Testis (tissue), 3 donors: Measurements from ENCODE around the gene NXT1. TPM values are rescaled to one million over a fixed set of nuclear protein-coding genes. Genes with fewer than 3 reads are reported as not detected.

Experiments used
- DNase-seq: peaks from one replicate; pipeline ENCODE4 v3.0.0-alpha.2; 2019
- H3K27ac ChIP-seq, 2 donors: fragments of 200-600 bp; sonication (generic); one replicate each; pipeline ENCODE4 v1.5.1; 2019
- H3K27me3 ChIP-seq: fragments of 200-600 bp; sonication (generic); one replicate; pipeline ENCODE4 v1.5.1; 2019
- H3K36me3 ChIP-seq: fragments of 200-600 bp; sonication (generic); one replicate; pipeline ENCODE4 v1.5.1; 2017; ENCODE audit warnings: low read depth; ENCODE audit errors: missing control alignments
- H3K4me1 ChIP-seq: fragments of 200-600 bp; sonication (generic); one replicate; pipeline ENCODE4 v1.5.1; 2019
- H3K4me3 ChIP-seq, 2 donors: fragments of 200-600 bp; sonication (generic); one replicate each; pipeline ENCODE4 v1.5.1; 2017 to 2019
- H3K9me3 ChIP-seq: fragments of 200-600 bp; sonication (generic); one replicate; pipeline ENCODE4 v1.5.1; 2017
- POLR2A ChIP-seq: fragments of 450-650 bp; IDR thresholded peaks from one replicate; pipeline ENCODE4 v1.6.1; 2017; ENCODE audit warnings: antibody characterized with exemption, mild to moderate bottlenecking, moderate library complexity
- WGBS, 2 donors: methylation state at CpG; one replicate each; pipeline ENCODE4 v1.1.5; 2018; 5-methylcytosine and 5-hydroxymethylcytosine counted together
- intact Hi-C: fragments of 100-400 bp; cut with DNase I; formaldehyde crosslinking; loops from one replicate; pipeline ENCODE4 v1.15.1; 2023; ENCODE audit warnings: low total_unique reads
- polyA plus RNA-seq: library from polyadenylated mRNA; stranded (reverse); fragments of 350-450 nt; fragmentation: Illumina TruSeq; extraction: RNeasy Lipid Tissue Mini Kit (QIAGEN cat#74804); gene quantifications from one replicate; pipeline ENCODE4 v1.2.3, GENCODE V29; 2014; ENCODE audit warnings: low read depth, low replicate concordance; ENCODE audit not compliant: insufficient read depth
- total RNA-seq, 2 donors: library from RNA; depleted of rRNA; stranded (reverse); fragments of >200 nt; gene quantifications; one replicate each; pipeline ENCODE4 v1.2.3, GENCODE V29; 2016
- TF ChIP-seq, protein P1 (sequence below), 3 experiments: fragments of 450-650 bp in 2 of 3; fragments of 200-600 bp in 1 of 3; sonication (generic) in 1 of 3; IDR thresholded peaks; one replicate each; pipeline ENCODE4 v1.5.1; 2016 to 2019; ENCODE audit warnings: antibody characterized with exemption in 3 of 3, mild to moderate bottlenecking in 2 of 3, moderate library complexity in 1 of 3

The NXT1 gene
- total and polyA plus RNA-seq, 3 donors from 2014 or later = 26.3 to 48.0 (median 40.3) TPM

DNA sequence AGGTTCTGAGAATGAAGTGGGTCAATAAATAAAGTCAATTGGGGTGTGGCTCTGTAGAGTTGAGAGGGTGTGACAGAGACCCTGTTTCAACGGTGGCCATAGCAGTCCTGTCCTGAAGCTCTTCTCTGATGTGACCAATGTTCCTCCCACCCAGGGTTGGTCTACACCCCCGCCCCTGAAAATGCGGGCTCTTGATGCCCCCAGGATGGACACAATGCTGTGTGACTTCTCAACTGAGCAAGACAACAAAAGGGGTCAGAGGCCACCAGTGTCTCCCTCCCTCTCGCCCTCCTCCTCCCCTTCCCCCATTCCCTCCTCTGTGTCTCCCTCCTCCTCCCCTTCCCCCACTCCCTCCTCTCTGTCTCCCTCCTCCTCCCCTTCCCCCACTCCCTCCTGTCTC is 41.7 kb upstream of the NXT1 start:
- DNase-seq = no peak
- intact Hi-C loops = no loop called here
- Histone ChIP-seq H3K9me3 (no peaks in the 10 kb centered on the region), H3K27ac (no peak overlapping the region), H3K36me3 (no peaks in the 10 kb centered on the region), H3K4me3 (no peak overlapping the region), H3K27me3 (no peaks in the 10 kb centered on the region), H3K4me1 (peaks cover 19% of the 10 kb centered on the region)
- TF ChIP-seq POLR2A = no peak
- TF ChIP-seq, protein P1, sequence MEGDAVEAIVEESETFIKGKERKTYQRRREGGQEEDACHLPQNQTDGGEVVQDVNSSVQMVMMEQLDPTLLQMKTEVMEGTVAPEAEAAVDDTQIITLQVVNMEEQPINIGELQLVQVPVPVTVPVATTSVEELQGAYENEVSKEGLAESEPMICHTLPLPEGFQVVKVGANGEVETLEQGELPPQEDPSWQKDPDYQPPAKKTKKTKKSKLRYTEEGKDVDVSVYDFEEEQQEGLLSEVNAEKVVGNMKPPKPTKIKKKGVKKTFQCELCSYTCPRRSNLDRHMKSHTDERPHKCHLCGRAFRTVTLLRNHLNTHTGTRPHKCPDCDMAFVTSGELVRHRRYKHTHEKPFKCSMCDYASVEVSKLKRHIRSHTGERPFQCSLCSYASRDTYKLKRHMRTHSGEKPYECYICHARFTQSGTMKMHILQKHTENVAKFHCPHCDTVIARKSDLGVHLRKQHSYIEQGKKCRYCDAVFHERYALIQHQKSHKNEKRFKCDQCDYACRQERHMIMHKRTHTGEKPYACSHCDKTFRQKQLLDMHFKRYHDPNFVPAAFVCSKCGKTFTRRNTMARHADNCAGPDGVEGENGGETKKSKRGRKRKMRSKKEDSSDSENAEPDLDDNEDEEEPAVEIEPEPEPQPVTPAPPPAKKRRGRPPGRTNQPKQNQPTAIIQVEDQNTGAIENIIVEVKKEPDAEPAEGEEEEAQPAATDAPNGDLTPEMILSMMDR (IDR thresholded peaks at IDR 0.05) = no peak
- 87 to 90% methylated on average over 4 of the region's 4 CpGs for WGBS, 2 donors

DNA sequence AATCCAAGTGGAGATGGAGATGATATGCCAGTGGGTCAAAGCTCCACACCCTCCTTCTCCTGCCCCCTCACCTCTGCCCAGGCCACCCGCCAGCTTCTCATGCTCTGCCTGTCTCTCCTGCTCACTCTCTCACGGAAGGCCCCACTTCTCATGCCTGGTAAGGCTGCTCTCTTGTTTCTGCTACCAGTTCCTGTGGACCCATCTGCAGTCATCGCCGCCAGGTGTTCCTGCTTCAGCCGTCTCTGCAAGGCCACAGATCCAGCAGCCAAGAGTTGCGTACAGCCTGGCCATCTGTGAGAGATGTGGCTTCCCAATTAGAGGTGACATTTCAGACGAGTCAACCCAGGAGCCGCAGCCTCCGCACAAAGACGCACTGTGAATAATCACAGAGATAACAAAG is 40.8 kb upstream of the NXT1 start:
- WGBS, 2 donors = 86 to 87% methylated on average over 10 of the region's 10 CpGs
- Histone ChIP-seq H3K4me3 (no peak overlapping the region), H3K27ac (no peak overlapping the region), H3K36me3 (no peaks in the 10 kb centered on the region), H3K27me3 (no peaks in the 10 kb centered on the region), H3K9me3 (no peaks in the 10 kb centered on the region), H3K4me1 (peaks cover 27% of the 10 kb centered on the region)
- no peak for DNase-seq
- intact Hi-C loops = no loop called here
- TF ChIP-seq POLR2A = no peak
- TF ChIP-seq, protein P1 (IDR thresholded peaks at IDR 0.05) = no peak

DNA sequence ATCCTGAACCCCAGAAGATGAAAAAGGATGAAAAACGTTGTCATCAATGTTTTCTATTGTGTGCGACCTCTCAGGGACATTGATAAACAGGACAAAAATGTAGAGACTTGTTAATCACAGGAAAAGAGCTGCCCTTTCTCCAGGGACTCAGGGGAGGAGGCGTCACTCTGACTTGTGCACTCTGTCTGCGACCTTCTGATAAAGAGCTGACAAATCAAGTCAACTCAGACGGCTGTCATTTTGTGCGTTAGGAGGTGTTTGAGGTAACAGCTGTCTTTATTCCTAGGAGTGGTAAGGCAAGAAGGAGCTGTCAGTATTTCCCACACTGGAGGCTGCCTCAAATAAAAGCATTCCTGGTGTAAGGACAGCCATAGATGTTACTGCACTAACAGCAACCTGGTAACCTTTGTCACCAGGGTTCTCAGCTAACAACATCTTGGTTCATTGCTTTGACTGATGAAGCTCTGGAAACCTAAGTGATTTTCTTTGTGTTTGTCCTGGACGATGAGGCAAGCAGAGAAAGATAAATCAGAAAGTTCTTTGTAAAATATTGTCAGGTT is 38.6 kb upstream of the NXT1 start:
- 52 to 63% methylated on average over 7 of the region's 7 CpGs for WGBS, 2 donors
- DNase-seq = no peak
- TF ChIP-seq, protein P1 (IDR thresholded peaks at IDR 0.05) = no peak
- no peak for TF ChIP-seq POLR2A
- Histone ChIP-seq H3K27me3 (no peaks in the 10 kb centered on the region), H3K9me3 (no peaks in the 10 kb centered on the region), H3K4me3 (no peak overlapping the region), H3K27ac (peak overlapping the region in 1 of 2 donors; percentile 76), H3K36me3 (no peaks in the 10 kb centered on the region), H3K4me1 (peaks cover 33% of the 10 kb centered on the region)
- intact Hi-C loops = no loop called here

DNA sequence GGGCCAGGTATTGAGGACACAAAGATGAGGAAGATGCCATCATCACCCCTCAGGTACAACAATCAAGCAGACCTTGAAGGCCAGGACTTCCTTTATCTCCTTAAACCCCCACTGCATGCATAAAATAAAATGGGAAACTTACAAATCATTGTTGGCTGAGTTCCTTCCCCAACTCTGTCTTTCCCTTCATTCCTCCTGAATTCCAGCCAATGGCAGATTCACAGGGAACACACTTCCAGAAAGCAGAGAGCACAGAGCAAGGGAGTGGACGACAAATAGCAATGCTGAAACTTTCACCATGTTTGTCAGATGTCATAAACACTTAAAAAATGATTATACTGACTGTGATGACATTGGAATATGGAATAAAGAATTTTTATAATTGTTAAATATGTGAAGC is 37.3 kb upstream of the NXT1 start:
- Histone ChIP-seq H3K4me3 (no peak overlapping the region), H3K9me3 (no peaks in the 10 kb centered on the region), H3K36me3 (no peaks in the 10 kb centered on the region), H3K27ac (peak overlapping the region; percentile 36 to 76), H3K27me3 (no peaks in the 10 kb centered on the region), H3K4me1 (peaks cover 33% of the 10 kb centered on the region)
- intact Hi-C loops = no loop called here
- TF ChIP-seq, protein P1 (IDR thresholded peaks at IDR 0.05) = no peak
- no peak for TF ChIP-seq POLR2A
- DNase-seq = no peak
- 34 to 54% methylated on average over 1 of the region's 1 CpG for WGBS, 2 donors

DNA sequence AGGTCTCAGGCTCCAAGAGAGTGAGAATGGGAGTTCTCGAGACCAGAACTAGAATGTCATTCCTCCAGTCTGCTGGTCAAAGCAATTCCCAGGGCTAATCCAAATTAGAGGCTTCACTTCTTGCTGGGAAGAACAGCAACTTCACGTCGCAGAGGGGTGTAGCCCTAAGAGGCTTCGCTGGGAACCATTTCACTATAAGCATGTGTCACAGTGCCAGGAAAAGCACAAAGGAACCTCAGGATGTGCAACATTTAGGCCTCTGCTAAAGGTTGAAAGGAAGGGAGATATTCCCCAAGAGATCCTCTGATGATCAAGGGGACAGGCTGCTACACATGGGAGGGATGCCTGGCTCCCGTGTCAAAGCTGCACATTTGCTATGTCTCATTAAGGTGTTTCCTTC is 35.9 kb upstream of the NXT1 start:
- Histone ChIP-seq H3K27ac (peak overlapping the region; percentile 36 to 76), H3K27me3 (no peaks in the 10 kb centered on the region), H3K4me3 (no peak overlapping the region), H3K36me3 (no peaks in the 10 kb centered on the region), H3K4me1 (peaks cover 33% of the 10 kb centered on the region), H3K9me3 (no peaks in the 10 kb centered on the region)
- TF ChIP-seq POLR2A = no peak
- TF ChIP-seq, protein P1 (IDR thresholded peaks at IDR 0.05) = no peak
- no peak for DNase-seq
- intact Hi-C loops = no loop called here
- 73 to 77% methylated on average over 4 to 5 of the region's 5 CpGs for WGBS, 2 donors
